Trophoblast cell (in vitro differentiated cells and primary cell): ENCODE results near the gene OR2A7.
"Not testable (repeated sequence)": the region's sequence is repeated elsewhere in the genome, so short reads cannot be mapped to it uniquely, and the experiment has no call there.

Experiments used
- DNase-seq, 2 donors: peaks; one replicate each; pipeline ENCODE4 v3.0.0-alpha.2; 2016
- H2AFZ ChIP-seq: 2 replicates; pipeline ENCODE4 v1.6.1; 2013; ENCODE audit warnings: low read length, moderate library complexity, mild to moderate bottlenecking; ENCODE audit not compliant: insufficient read depth, poor library complexity
- H2AK5ac ChIP-seq: 2 replicates; pipeline ENCODE4 v1.6.1; 2013; ENCODE audit warnings: mild to moderate bottlenecking, low read length
- H2BK120ac ChIP-seq: 2 replicates; pipeline ENCODE4 v1.6.1; 2013; ENCODE audit warnings: low read length, mild to moderate bottlenecking, moderate library complexity; ENCODE audit not compliant: insufficient read depth, poor library complexity
- H2BK12ac ChIP-seq: 2 replicates; pipeline ENCODE4 v1.6.1; 2013; ENCODE audit warnings: mild to moderate bottlenecking, low read length, moderate library complexity
- H2BK5ac ChIP-seq: 2 replicates; pipeline ENCODE4 v1.6.1; 2013; ENCODE audit warnings: low read length, low read depth, moderate library complexity, mild to moderate bottlenecking; ENCODE audit not compliant: poor library complexity
- H3K14ac ChIP-seq: 2 replicates; pipeline ENCODE4 v1.6.1; 2013; ENCODE audit warnings: mild to moderate bottlenecking, low read length
- H3K18ac ChIP-seq: 2 replicates; pipeline ENCODE4 v1.6.1; 2013; ENCODE audit warnings: mild to moderate bottlenecking, low read length
- H3K23ac ChIP-seq: 2 replicates; pipeline ENCODE4 v1.6.1; 2013; ENCODE audit warnings: low read length
- H3K27ac ChIP-seq: 2 replicates; pipeline ENCODE4 v1.5.1; 2013; ENCODE audit warnings: low read depth, mild to moderate bottlenecking, inconsistent platforms, low read length, moderate library complexity
- H3K27me3 ChIP-seq: 2 replicates; pipeline ENCODE4 v1.6.1; 2013; ENCODE audit warnings: inconsistent platforms, mild to moderate bottlenecking, low read length, moderate library complexity; ENCODE audit not compliant: insufficient read depth
- H3K36me3 ChIP-seq, 2 experiments: 1 replicate in 1 of 2; 2 replicates in 1 of 2; pipeline ENCODE4 v1.6.1; 2013; ENCODE audit warnings: low read length in 2 of 2, mild to moderate bottlenecking in 2 of 2, moderate library complexity in 1 of 2; ENCODE audit not compliant: insufficient read depth in 2 of 2, control insufficient read depth in 1 of 2
- H3K4ac ChIP-seq: 2 replicates; pipeline ENCODE4 v1.6.1; 2013; ENCODE audit warnings: low read depth, mild to moderate bottlenecking, low read length, moderate library complexity
- H3K4me1 ChIP-seq, 2 experiments: 1 replicate in 1 of 2; 2 replicates in 1 of 2; pipeline ENCODE4 v1.6.1; 2013; ENCODE audit warnings: low read length in 2 of 2, mild to moderate bottlenecking in 2 of 2, moderate library complexity in 1 of 2; ENCODE audit not compliant: insufficient read depth in 2 of 2, control insufficient read depth in 1 of 2
- H3K4me2 ChIP-seq: 2 replicates; pipeline ENCODE4 v1.6.1; 2013; ENCODE audit warnings: inconsistent platforms, mild to moderate bottlenecking, low read length, moderate library complexity
- H3K4me3 ChIP-seq: 2 replicates; pipeline ENCODE4 v1.5.1; 2013; ENCODE audit warnings: mild to moderate bottlenecking, low read depth, low read length, inconsistent platforms
- H3K79me1 ChIP-seq: one replicate; pipeline ENCODE4 v1.6.1; 2013; ENCODE audit warnings: low read length
- H3K79me2 ChIP-seq: 2 replicates; pipeline ENCODE4 v1.6.1; 2013; ENCODE audit warnings: low read length, mild to moderate bottlenecking; ENCODE audit not compliant: control insufficient read depth, insufficient read depth, poor library complexity
- H3K9ac ChIP-seq: 2 replicates; pipeline ENCODE4 v1.6.1; 2013; ENCODE audit warnings: mild to moderate bottlenecking, low read length
- H3K9me3 ChIP-seq: 2 replicates; pipeline ENCODE4 v1.6.1; 2013; ENCODE audit warnings: low read depth, mild to moderate bottlenecking, control low read depth, inconsistent platforms, low read length; ENCODE audit not compliant: insufficient read depth
- H4K12ac ChIP-seq: 2 replicates; pipeline ENCODE4 v1.6.1; 2013; ENCODE audit warnings: low read depth, mild to moderate bottlenecking, low read length, moderate library complexity
- H4K8ac ChIP-seq: 2 replicates; pipeline ENCODE4 v1.6.1; 2013; ENCODE audit warnings: low read depth, mild to moderate bottlenecking, low read length, moderate library complexity
- H4K91ac ChIP-seq: one replicate; pipeline ENCODE4 v1.6.1; 2013; ENCODE audit warnings: low read depth, mild to moderate bottlenecking, low read length, moderate library complexity
- WGBS: extraction: QIAGEN DNeasy Blood & Tissue Kit; methylation state at CpG from one replicate; pipeline ENCODE4 v1.1.7; 2013; ENCODE audit warnings: missing lambda C conversion rate; ENCODE audit not compliant: insufficient read length, insufficient coverage; ENCODE audit errors: extremely low coverage; 5-methylcytosine and 5-hydroxymethylcytosine counted together

OR2A7 gene

GRCh38 chr7:144252307-144252706, 12.3 kb downstream of the OR2A7 start:
- H3K4me2 ChIP-seq, H3K23ac ChIP-seq, H3K36me3 ChIP-seq, H3K4ac ChIP-seq, H3K79me1 ChIP-seq, H2AK5ac ChIP-seq, H3K14ac ChIP-seq, H3K79me2 ChIP-seq, H2BK5ac ChIP-seq, H3K4me3 ChIP-seq, H2BK120ac ChIP-seq, H4K12ac ChIP-seq, H3K9ac ChIP-seq, H3K27ac ChIP-seq, DNase-seq, H3K18ac ChIP-seq, H3K9me3 ChIP-seq, H2AFZ ChIP-seq, H2BK12ac ChIP-seq, H4K91ac ChIP-seq, H3K4me1 ChIP-seq, H4K8ac ChIP-seq, H3K27me3 ChIP-seq: not testable (repeated sequence)
- no CpG with 5 or more reads among the region's 4 CpGs for WGBS

- H3K4ac ChIP-seq, H4K12ac ChIP-seq, H2BK5ac ChIP-seq, H3K18ac ChIP-seq, H3K9me3 ChIP-seq, H3K27me3 ChIP-seq, H2AK5ac ChIP-seq, H4K8ac ChIP-seq, DNase-seq, H2BK12ac ChIP-seq, H3K27ac ChIP-seq, H4K91ac ChIP-seq, H3K4me2 ChIP-seq, H3K4me1 ChIP-seq, H2AFZ ChIP-seq, H3K23ac ChIP-seq, H3K4me3 ChIP-seq, H3K9ac ChIP-seq, H3K79me1 ChIP-seq, H3K36me3 ChIP-seq, H2BK120ac ChIP-seq, H3K14ac ChIP-seq, H3K79me2 ChIP-seq: not testable (repeated sequence)
- no CpG with 5 or more reads among the region's 1 CpG for WGBS
Measured at GRCh38 chr7:144247674-144248330, 16.8 kb downstream of the OR2A7 start.

- H3K18ac ChIP-seq, H4K91ac ChIP-seq, H3K79me2 ChIP-seq, H3K9me3 ChIP-seq, H3K9ac ChIP-seq, H2BK5ac ChIP-seq, H4K8ac ChIP-seq, H2BK120ac ChIP-seq, H3K23ac ChIP-seq, H3K79me1 ChIP-seq, H3K4me2 ChIP-seq, DNase-seq, H2AFZ ChIP-seq, H2BK12ac ChIP-seq, H2AK5ac ChIP-seq, H3K4ac ChIP-seq, H3K4me1 ChIP-seq, H3K27me3 ChIP-seq, H4K12ac ChIP-seq, H3K14ac ChIP-seq, H3K27ac ChIP-seq, H3K4me3 ChIP-seq, H3K36me3 ChIP-seq: not testable (repeated sequence)
- no CpG with 5 or more reads among the region's 5 CpGs for WGBS
Measured at GRCh38 chr7:144246967-144247366, 17.6 kb downstream of the OR2A7 start.

GRCh38 chr7:144245372-144245771, 19.2 kb downstream of the OR2A7 start:
- H4K12ac ChIP-seq, H3K4me1 ChIP-seq, H2BK5ac ChIP-seq, H3K9me3 ChIP-seq, H3K23ac ChIP-seq, H2BK12ac ChIP-seq, DNase-seq, H3K9ac ChIP-seq, H4K8ac ChIP-seq, H2AK5ac ChIP-seq, H2AFZ ChIP-seq, H3K14ac ChIP-seq, H3K18ac ChIP-seq, H2BK120ac ChIP-seq, H3K4me2 ChIP-seq, H3K36me3 ChIP-seq, H3K79me2 ChIP-seq, H4K91ac ChIP-seq, H3K27ac ChIP-seq, H3K27me3 ChIP-seq, H3K4me3 ChIP-seq, H3K79me1 ChIP-seq, H3K4ac ChIP-seq: not testable (repeated sequence)
- no CpG with 5 or more reads among the region's 2 CpGs for WGBS
